B cell (primary cell): Measurements from ENCODE around the gene TSFM. TPM values are rescaled to one million over a fixed set of nuclear protein-coding genes. Genes with fewer than 3 reads are reported as not detected.
A peak's percentile ranks its signal among the peaks of the same experiment; 100 is the strongest.

Experiments
- ATAC-seq: fragments of 200-7000 bp; cut with Tn5 transposase; one replicate; pipeline ENCODE4 v1.10.0; 2021; ENCODE audit warnings: low read depth, mild to moderate bottlenecking, moderate number of reproducible peaks, moderate library complexity
- CTCF ChIA-PET: fragments of 350-600 bp; sonication (Branson Sonifier 250); formaldehyde crosslinking; loops from one replicate; lab custom pipeline; 2021; ENCODE audit warnings: antibody characterized with exemption, inconsistent platforms; lab: Charles Lee
- POLR2A ChIA-PET: fragments of 350-600 bp; sonication (Branson Sonifier 250); formaldehyde crosslinking; loops from one replicate; lab custom pipeline; 2021; ENCODE audit warnings: antibody characterized with exemption; lab: Charles Lee
- DNase-seq: peaks from one replicate; pipeline ENCODE4 v3.0.0; 2013
- H2AFZ ChIP-seq: 2 replicates; pipeline ENCODE4 v1.6.1; 2012; ENCODE audit warnings: mild to moderate bottlenecking, low read depth, low read length; ENCODE audit not compliant: insufficient read depth, poor library complexity, severe bottlenecking
- H3K27ac ChIP-seq, 2 donors: 1 replicate in 1 of 2; 2 replicates in 1 of 2; pipeline ENCODE4 v1.5.1; 2012 to 2013; ENCODE audit warnings: low read length in 2 of 2, mild to moderate bottlenecking in 2 of 2, moderate library complexity in 1 of 2
- H3K27me3 ChIP-seq, 4 experiments: fragments of 200-600 bp in 1 of 4; sonication (generic) in 1 of 4; replicated peaks in 1 of 4; 1 replicate in 2 of 4; 2 replicates in 2 of 4; pipeline versions ENCODE4 v1.6.1 to v1.7.0; 2013 to 2016; ENCODE audit warnings: low read length in 3 of 4, mild to moderate bottlenecking in 2 of 4, mixed read lengths in 1 of 4, moderate library complexity in 1 of 4; ENCODE audit not compliant: insufficient read depth in 4 of 4, control insufficient read depth in 3 of 4; ENCODE audit errors: control extremely low read depth in 1 of 4
- H3K36me3 ChIP-seq, 2 experiments: replicated peaks in 1 of 2; 1 replicate in 1 of 2; 2 replicates in 1 of 2; pipeline versions ENCODE4 v1.6.1 to v1.7.1; 2013; ENCODE audit warnings: low read length in 1 of 2; ENCODE audit not compliant: insufficient read depth in 2 of 2, control insufficient read depth in 1 of 2; ENCODE audit errors: control extremely low read depth in 1 of 2, extremely low read depth in 1 of 2
- H3K4me1 ChIP-seq, 2 donors: fragments of 200-600 bp in 1 of 2; sonication (generic) in 1 of 2; 1 replicate in 1 of 2; 2 replicates in 1 of 2; pipeline versions ENCODE4 v1.5.1 to v1.6.1; 2013 to 2017; ENCODE audit warnings: low read length in 2 of 2; ENCODE audit not compliant: control insufficient read depth in 2 of 2, insufficient read depth in 2 of 2
- H3K4me2 ChIP-seq: replicated peaks from 2 replicates; pipeline ENCODE3; 2012; ENCODE audit warnings: mild to moderate bottlenecking, low read depth, low read length; ENCODE audit not compliant: poor library complexity, severe bottlenecking
- H3K4me3 ChIP-seq, 5 experiments: fragments of 200-600 bp in 1 of 5; sonication (generic) in 1 of 5; 1 replicate in 3 of 5; 2 replicates in 2 of 5; pipeline versions ENCODE4 v1.5.1 to v1.7.0; 2011 to 2016; ENCODE audit warnings: low read length in 4 of 5, mild to moderate bottlenecking in 4 of 5, low read depth in 2 of 5, control low read depth in 1 of 5, moderate library complexity in 1 of 5; ENCODE audit not compliant: insufficient read depth in 1 of 5; ENCODE audit errors: control extremely low read depth in 1 of 5, extremely low read depth in 1 of 5
- H3K79me2 ChIP-seq: fragments of 200-600 bp; sonication (generic); one replicate; pipeline ENCODE4 v1.6.0; 2016; ENCODE audit warnings: low read length; ENCODE audit not compliant: control insufficient read depth, insufficient read depth
- H3K9ac ChIP-seq: fragments of 200-600 bp; sonication (generic); 2 replicates; pipeline ENCODE4 v1.6.1; 2017; ENCODE audit warnings: mild to moderate bottlenecking, low read length, moderate library complexity
- H3K9me3 ChIP-seq, 3 donors: one replicate each; pipeline versions ENCODE4 v1.6.1 to v1.7.1; 2013; ENCODE audit warnings: low read length in 2 of 3; ENCODE audit not compliant: control insufficient read depth in 2 of 3, insufficient read depth in 1 of 3; ENCODE audit errors: control extremely low read depth in 1 of 3
- H4K20me1 ChIP-seq: 2 replicates; pipeline ENCODE4 v1.6.0; 2012; ENCODE audit warnings: mild to moderate bottlenecking, low read length; ENCODE audit not compliant: insufficient read depth, control insufficient read depth, poor library complexity, severe bottlenecking
- H3K27ac Mint-ChIP-seq: one replicate; pipeline ENCODE4 v1.8.0; 2021; ENCODE audit warnings: mixed read lengths
- H3K27me3 Mint-ChIP-seq: one replicate; pipeline ENCODE4 v1.8.0; 2021; ENCODE audit warnings: mixed read lengths
- H3K4me1 Mint-ChIP-seq: one replicate; pipeline ENCODE4 v1.8.0; 2021; ENCODE audit warnings: mixed read lengths
- H3K4me3 Mint-ChIP-seq: one replicate; pipeline ENCODE4 v1.8.0; 2021; ENCODE audit warnings: mixed read lengths
- H3K9me3 Mint-ChIP-seq: one replicate; pipeline ENCODE4 v1.8.0; 2022; ENCODE audit warnings: mixed read lengths; ENCODE audit not compliant: insufficient read depth
- CTCF ChIP-seq: fragments of 200-600 bp; IDR thresholded peaks from one replicate; pipeline ENCODE4 v1.8.0; 2022; ENCODE audit warnings: antibody characterized with exemption, mild to moderate bottlenecking
- EZH2 ChIP-seq: IDR thresholded peaks from 2 replicates; pipeline ENCODE4 v1.6.1; 2012; ENCODE audit warnings: borderline replicate concordance, low read depth, mild to moderate bottlenecking, moderate library complexity, low read length; ENCODE audit not compliant: insufficient read depth, poor library complexity, severe bottlenecking
- WGBS: methylation state at CpG from one replicate; pipeline ENCODE4 v1.1.5; 2013; ENCODE audit warnings: missing lambda C conversion rate; ENCODE audit not compliant: insufficient coverage; 5-methylcytosine and 5-hydroxymethylcytosine counted together
- intact Hi-C: fragments of 100-400 bp; cut with micrococcal nuclease; formaldehyde crosslinking; loops from one replicate; pipeline ENCODE4 v1.10.0; 2022
- polyA plus RNA-seq: library from polyadenylated mRNA; depleted of rRNA; stranded (reverse); fragments of >200 nt; gene quantifications from 2 replicates; pipeline ENCODE4 v1.2.3, GENCODE V29; 2012
- total RNA-seq, 2 donors: library from RNA; stranded (reverse); fragments of 120-200 nt in 1 of 2; gene quantifications; 1 replicate in 1 of 2; 2 replicates in 1 of 2; pipeline versions ENCODE4 v1.2.3 to v1.2.4, GENCODE V29; 2013 to 2022

The TSFM gene
- total and polyA plus RNA-seq, 2 donors (not counting 1 experiment from before 2014, with no cell fraction given), result 5.6 to 20.9 TPM

GRCh38 chr12:57740656-57741412 is 41.8 kb upstream of the TSFM start:
- Histone ChIP-seq H3K27me3 (no peaks in the 10 kb centered on the region), H3K4me3 (peak overlapping the region; percentile 43 to 79 (median 62)), H3K4me1 (peaks cover 43 to 56% of the 10 kb centered on the region in 2 donors), H3K27ac (peak overlapping the region; percentile 45 to 70), H4K20me1 (peaks cover 50% of the 10 kb centered on the region), H3K4me2 (peak overlapping the region; percentile 71), H3K9ac (peak overlapping the region; percentile 60), H3K36me3 (peaks cover 0 to 23% of the 10 kb centered on the region in 2 experiments), H2AFZ (peak overlapping the region; percentile 65), H3K79me2 (peaks cover 79% of the 10 kb centered on the region), H3K9me3 (no peaks in the 10 kb centered on the region)
- 0% methylated on average over 3 of the region's 5 CpGs for WGBS
- CTCF ChIA-PET, result interaction anchor here (0.5 to 4.0 kb wide), 13 partner anchors 11 to 158 kb away, joined by 3 to 21 read pairs (median 6); partner anchors contain the start of genes CDK4, CYP27B1, EEF1AKMT3 and METTL1
- POLR2A ChIA-PET, result interaction anchor here (0.6 to 1.5 kb wide), 3 partner anchors 8 to 300 kb away, joined by 3 to 5 read pairs (median 3); no protein-coding TSS in a partner anchor
- H3K4me1 Mint-ChIP-seq, result peaks cover 52% of the 10 kb centered on the region
- no peak for TF ChIP-seq CTCF
- TF ChIP-seq EZH2, result no peak
- H3K4me3 Mint-ChIP-seq, result peak overlapping the region; percentile 84
- H3K9me3 Mint-ChIP-seq, result no peaks in the 10 kb centered on the region
- peak; percentile 29 for ATAC-seq
- intact Hi-C loops, result loop anchor here (5.0 kb wide), 2 partner anchors 41 to 109 kb away; partner anchors contain the start of genes B4GALNT1 and TSFM
- peak overlapping the region; percentile 83 for H3K27ac Mint-ChIP-seq
- no peaks in the 10 kb centered on the region for H3K27me3 Mint-ChIP-seq
- DNase-seq, result peak; percentile 78

GRCh38 chr12:57741413-57741789 is 41.2 kb upstream of the TSFM start:
- Histone ChIP-seq H3K4me1 (peaks cover 43 to 62% of the 10 kb centered on the region in 2 donors), H4K20me1 (peaks cover 44% of the 10 kb centered on the region), H3K79me2 (peaks cover 78% of the 10 kb centered on the region), H3K9ac (peak overlapping the region; percentile 60), H3K27ac (peak overlapping the region; percentile 45 to 70), H2AFZ (peak overlapping the region; percentile 65), H3K9me3 (no peaks in the 10 kb centered on the region), H3K4me2 (peak overlapping the region; percentile 71), H3K27me3 (no peaks in the 10 kb centered on the region), H3K4me3 (peak overlapping the region; percentile 43 to 79 (median 62)), H3K36me3 (peaks cover 0 to 24% of the 10 kb centered on the region in 2 experiments)
- intact Hi-C loops, result loop anchor here (5.0 kb wide), 2 partner anchors 41 to 109 kb away; partner anchors contain the start of genes B4GALNT1 and TSFM
- Mint-ChIP-seq H3K4me1 (peaks cover 57% of the 10 kb centered on the region), H3K27ac (peak overlapping the region; percentile 83), H3K4me3 (peak overlapping the region; percentile 84), H3K27me3 (no peaks in the 10 kb centered on the region), H3K9me3 (no peaks in the 10 kb centered on the region)
- ChIA-PET POLR2A (interaction anchor here (0.6 to 1.5 kb wide), 4 partner anchors 9 to 301 kb away, joined by 3 to 5 read pairs (median 3); no protein-coding TSS in a partner anchor), CTCF (interaction anchor here (0.7 to 4.0 kb wide), 13 partner anchors 11 to 158 kb away, joined by 3 to 21 read pairs (median 6); partner anchors contain the start of genes B4GALNT1, CDK4, CYP27B1 and EEF1AKMT3)
- TF ChIP-seq EZH2, result no peak
- TF ChIP-seq CTCF, result no peak
- no peak for DNase-seq
- no peak for ATAC-seq
- WGBS, result 10% methylated on average over 1 of the region's 1 CpG
